GM19463 (cell line): ENCODE measurements around the gene DLK2.
"Not testable (repeated sequence)": the region's sequence is repeated elsewhere in the genome, so short reads cannot be mapped to it uniquely, and the experiment has no call there.

ENCODE experiments used
- ATAC-seq: cut with Tn5 transposase; IDR thresholded peaks from one replicate; pipeline ENCODE4 v1.9.1; 2021; ENCODE audit warnings: mild to moderate bottlenecking, moderate library complexity; ENCODE audit not compliant: unreplicated experiment

DLK2 gene

GRCh38 chr6:43481591-43482236 is 26.4 kb upstream of the DLK2 start:
- ATAC-seq = no peak

- no peak for ATAC-seq
Observed at GRCh38 chr6:43481075-43481474, 25.7 kb upstream of the DLK2 start.

- no peak for ATAC-seq
Observed at GRCh38 chr6:43478008-43478372, 22.6 kb upstream of the DLK2 start.

- ATAC-seq = peak; percentile 99
Observed at GRCh38 chr6:43477235-43478007, 22.1 kb upstream of the DLK2 start, which contains the start of gene TJAP1. Gene TJAP1 (plus strand): TSS chr6:43477570. CDS start chr6:43499002, 21,432 bp downstream.

- no peak for ATAC-seq
Observed at GRCh38 chr6:43476746-43477145, 21.4 kb upstream of the DLK2 start.

GRCh38 chr6:43475516-43475915 is 20.2 kb upstream of the DLK2 start:
- ATAC-seq = no peak

- ATAC-seq = no peak
Observed at GRCh38 chr6:43472515-43472914, 17.2 kb upstream of the DLK2 start.

GRCh38 chr6:43471399-43471798 is 16.1 kb upstream of the DLK2 start:
- ATAC-seq = no peak

GRCh38 chr6:43469947-43470346 is 14.6 kb upstream of the DLK2 start:
- ATAC-seq = no peak

- ATAC-seq = no peak
Observed at GRCh38 chr6:43468748-43469681, 13.7 kb upstream of the DLK2 start.

GRCh38 chr6:43468240-43468639 is 12.9 kb upstream of the DLK2 start:
- ATAC-seq = no peak

GRCh38 chr6:43467752-43468151 is 12.4 kb upstream of the DLK2 start:
- no peak for ATAC-seq

- ATAC-seq = not testable (repeated sequence)
Observed at GRCh38 chr6:43467265-43467664, 11.9 kb upstream of the DLK2 start.

GRCh38 chr6:43465948-43466347 is 10.6 kb upstream of the DLK2 start:
- ATAC-seq = no peak

- no peak for ATAC-seq
Observed at GRCh38 chr6:43464337-43464736, 9.0 kb upstream of the DLK2 start.

GRCh38 chr6:43461936-43462335 is 6.6 kb upstream of the DLK2 start:
- no peak for ATAC-seq

GRCh38 chr6:43460032-43460431 is 4.7 kb upstream of the DLK2 start:
- ATAC-seq = no peak

- ATAC-seq = no peak
Observed at GRCh38 chr6:43459535-43459934, 4.2 kb upstream of the DLK2 start.

- ATAC-seq = not testable (repeated sequence)
Observed at GRCh38 chr6:43458154-43458553, 2.8 kb upstream of the DLK2 start.

GRCh38 chr6:43457643-43458042 is 2.3 kb upstream of the DLK2 start:
- no peak for ATAC-seq
